PC-3 (cell line): ENCODE results near the gene GBF1.

ENCODE experiments used
- CTCF ChIP-seq: fragments of 300-600 bp; sonication (generic); conservative IDR thresholded peaks from 2 replicates; pipeline ENCODE4 v1.5.1; 2017; ENCODE audit warnings: antibody characterized with exemption, low read depth, mild to moderate bottlenecking, low read length
- EZH2 ChIP-seq: fragments of 300-600 bp; sonication (generic); IDR thresholded peaks from one replicate; pipeline ENCODE4 v1.6.1; 2017; ENCODE audit warnings: antibody characterized with exemption, mild to moderate bottlenecking, low read length; ENCODE audit not compliant: unreplicated experiment
- EZH2phosphoT487 ChIP-seq: fragments of 300-600 bp; sonication (generic); IDR thresholded peaks from 2 replicates; pipeline ENCODE4 v1.6.1; 2018; ENCODE audit warnings: mild to moderate bottlenecking, antibody characterized with exemption, low read length, borderline replicate concordance

DNA sequence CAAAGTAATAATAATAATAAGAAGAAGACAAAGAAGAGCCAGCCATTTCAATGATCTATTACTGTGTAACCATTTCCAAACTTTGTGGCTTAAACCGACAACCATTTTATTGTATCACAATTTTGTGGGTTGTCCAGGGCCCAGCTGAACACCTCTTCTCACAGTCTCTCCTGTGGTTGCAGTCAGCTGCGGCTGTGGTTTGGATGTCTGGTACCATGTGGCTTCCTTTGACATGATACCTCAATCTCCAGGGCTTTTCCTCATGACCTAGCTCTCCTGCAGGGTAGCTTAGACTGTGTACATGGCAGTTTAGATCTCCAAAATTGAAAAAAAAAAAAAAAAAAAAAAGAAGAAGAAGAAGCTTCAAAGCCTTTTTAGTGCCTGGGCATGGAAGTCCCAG is 77.6 kb downstream of the GBF1 start:
- no peak for TF ChIP-seq CTCF
- TF ChIP-seq EZH2 = no peak
- TF ChIP-seq EZH2phosphoT487 = no peak
